Right forelimb (tissue), 1 donor: ENCODE data around the gene PHF14.
A peak's percentile ranks its signal among the peaks of the same experiment; 100 is the strongest.
"Not testable (repeated sequence)": the region's sequence is repeated elsewhere in the genome, so short reads cannot be mapped to it uniquely, and the experiment has no call there.

Experiments
- DNase-seq: peaks from one replicate; pipeline ENCODE4 v3.0.0-alpha.2; 2018

Gene PHF14, protein sequence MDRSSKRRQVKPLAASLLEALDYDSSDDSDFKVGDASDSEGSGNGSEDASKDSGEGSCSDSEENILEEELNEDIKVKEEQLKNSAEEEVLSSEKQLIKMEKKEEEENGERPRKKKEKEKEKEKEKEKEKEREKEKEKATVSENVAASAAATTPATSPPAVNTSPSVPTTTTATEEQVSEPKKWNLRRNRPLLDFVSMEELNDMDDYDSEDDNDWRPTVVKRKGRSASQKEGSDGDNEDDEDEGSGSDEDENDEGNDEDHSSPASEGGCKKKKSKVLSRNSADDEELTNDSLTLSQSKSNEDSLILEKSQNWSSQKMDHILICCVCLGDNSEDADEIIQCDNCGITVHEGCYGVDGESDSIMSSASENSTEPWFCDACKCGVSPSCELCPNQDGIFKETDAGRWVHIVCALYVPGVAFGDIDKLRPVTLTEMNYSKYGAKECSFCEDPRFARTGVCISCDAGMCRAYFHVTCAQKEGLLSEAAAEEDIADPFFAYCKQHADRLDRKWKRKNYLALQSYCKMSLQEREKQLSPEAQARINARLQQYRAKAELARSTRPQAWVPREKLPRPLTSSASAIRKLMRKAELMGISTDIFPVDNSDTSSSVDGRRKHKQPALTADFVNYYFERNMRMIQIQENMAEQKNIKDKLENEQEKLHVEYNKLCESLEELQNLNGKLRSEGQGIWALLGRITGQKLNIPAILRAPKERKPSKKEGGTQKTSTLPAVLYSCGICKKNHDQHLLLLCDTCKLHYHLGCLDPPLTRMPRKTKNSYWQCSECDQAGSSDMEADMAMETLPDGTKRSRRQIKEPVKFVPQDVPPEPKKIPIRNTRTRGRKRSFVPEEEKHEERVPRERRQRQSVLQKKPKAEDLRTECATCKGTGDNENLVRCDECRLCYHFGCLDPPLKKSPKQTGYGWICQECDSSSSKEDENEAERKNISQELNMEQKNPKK

GRCh38 chr7:10973061-10973941, at the start of gene PHF14:
Gene PHF14 (plus strand): TSS chr7:10973872. CDS start chr7:10974324, 452 bp downstream.
- peak; percentile 96 for DNase-seq

DNA sequence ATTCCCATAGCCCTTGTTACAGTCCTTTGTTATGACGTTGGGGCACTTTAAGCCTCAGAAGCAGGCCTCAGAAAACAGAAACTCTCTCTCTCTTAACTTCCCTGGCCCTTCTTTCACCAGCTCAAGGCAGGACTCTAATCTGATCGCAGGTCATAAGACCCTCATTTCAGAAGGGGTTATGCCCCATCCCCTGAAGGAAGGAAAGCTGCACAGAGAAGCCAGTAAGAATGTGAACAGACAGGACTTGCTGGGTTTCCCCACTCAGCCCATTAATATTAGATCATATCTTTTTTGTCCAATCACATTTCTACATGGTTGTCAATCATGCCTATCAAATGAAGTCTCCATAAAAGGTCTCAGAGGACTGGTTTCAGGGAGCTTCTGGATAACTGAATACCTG, 49.3 kb upstream of the PHF14 start:
- DNase-seq = no peak

DNA sequence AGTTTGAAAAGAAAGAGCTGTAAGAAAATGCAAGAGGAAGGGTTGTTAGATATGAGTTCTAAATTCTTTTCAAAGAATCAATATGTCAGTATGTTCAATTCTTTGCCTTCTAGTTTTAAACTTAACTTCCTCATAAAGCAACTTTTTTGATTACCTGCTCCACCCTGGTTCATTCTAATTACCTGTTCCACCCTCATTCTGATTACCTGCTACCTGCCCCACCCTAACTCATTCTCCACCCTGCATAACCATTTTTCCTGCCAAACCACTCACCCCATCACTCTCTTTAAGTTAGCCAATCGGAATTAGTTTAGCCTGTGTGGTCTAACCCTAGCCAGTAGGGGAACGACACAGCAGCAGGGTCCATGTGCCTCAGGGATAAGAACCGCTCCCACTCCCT, 45.5 kb upstream of the PHF14 start:
- not testable (repeated sequence) for DNase-seq

GRCh38 chr7:10930551-10930950, 43.1 kb upstream of the PHF14 start:
- no peak for DNase-seq

DNA sequence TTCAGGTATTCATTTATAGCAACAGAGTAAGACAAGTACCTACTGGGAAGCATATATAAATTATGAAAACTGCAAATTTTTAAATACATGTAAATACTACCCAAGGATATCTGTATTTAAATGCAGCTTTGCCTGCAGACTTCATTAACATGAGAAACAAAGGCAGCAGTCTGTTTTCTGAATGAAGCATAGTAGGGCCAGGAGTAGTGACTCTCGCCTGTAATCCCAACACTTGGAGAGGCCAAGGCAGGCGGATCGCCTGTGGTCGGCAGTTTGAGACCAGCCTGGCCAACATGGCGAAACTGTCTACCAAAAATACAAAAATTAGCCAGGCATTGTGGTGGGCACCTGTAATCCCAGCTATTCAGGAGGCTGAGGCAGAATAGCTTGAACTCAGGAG, 42.5 kb upstream of the PHF14 start:
- DNase-seq = no peak

DNA sequence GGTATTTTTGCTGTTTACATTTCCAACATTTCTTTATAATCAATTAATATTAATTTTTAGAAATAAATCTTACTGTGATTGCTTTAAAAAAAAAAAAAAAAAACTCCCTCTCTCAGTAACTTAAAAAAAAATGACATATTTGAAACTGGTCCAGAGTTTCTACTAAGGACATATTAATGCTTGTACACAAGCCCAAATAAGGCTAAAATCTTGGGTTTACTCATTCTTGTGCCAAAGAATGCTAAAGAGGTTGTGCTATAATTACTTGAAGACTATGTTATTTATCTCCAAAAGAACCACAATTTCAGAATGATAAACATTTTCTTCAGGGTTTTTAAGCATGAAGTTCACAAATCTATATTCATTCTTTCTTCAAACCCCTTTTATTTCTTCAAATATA, 39.4 kb upstream of the PHF14 start:
- no peak for DNase-seq

GRCh38 chr7:10939237-10939910, 34.3 kb upstream of the PHF14 start:
- no peak for DNase-seq

GRCh38 chr7:10939911-10940703, 33.6 kb upstream of the PHF14 start:
- peak; percentile 93 for DNase-seq

- DNase-seq = no peak
Observed at GRCh38 chr7:10940704-10941355, 32.8 kb upstream of the PHF14 start.

- DNase-seq = no peak
Observed at GRCh38 chr7:10950494-10950893, 23.2 kb upstream of the PHF14 start.

- not testable (repeated sequence) for DNase-seq
Observed at GRCh38 chr7:10950974-10951578, 22.6 kb upstream of the PHF14 start.

DNA sequence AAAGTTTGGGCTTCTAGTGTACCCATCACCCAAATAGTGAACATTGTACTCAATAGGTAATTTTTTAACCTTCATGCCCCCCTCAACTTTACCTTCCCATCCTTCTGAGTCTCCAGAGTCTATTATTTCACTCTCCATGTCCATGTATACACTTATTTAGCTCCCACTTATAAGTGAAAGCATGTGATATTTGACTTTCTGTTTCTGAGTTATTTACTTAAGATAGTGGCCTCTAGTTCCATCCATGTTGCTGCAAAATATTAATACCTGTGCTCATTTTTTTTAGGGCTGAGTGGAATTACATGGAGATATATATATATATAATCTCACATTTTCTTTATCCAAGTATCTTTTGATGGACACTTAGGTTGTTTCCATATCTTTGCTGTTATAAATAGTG, 21.1 kb upstream of the PHF14 start:
- no peak for DNase-seq

- not testable (repeated sequence) for DNase-seq
Observed at GRCh38 chr7:10953078-10953750, 20.5 kb upstream of the PHF14 start.

- DNase-seq = no peak
Observed at GRCh38 chr7:10956528-10956927, 17.1 kb upstream of the PHF14 start.

GRCh38 chr7:10960242-10960641, 13.4 kb upstream of the PHF14 start:
- DNase-seq = not testable (repeated sequence)

- not testable (repeated sequence) for DNase-seq
Observed at GRCh38 chr7:10965016-10965415, 8.7 kb upstream of the PHF14 start.

DNA sequence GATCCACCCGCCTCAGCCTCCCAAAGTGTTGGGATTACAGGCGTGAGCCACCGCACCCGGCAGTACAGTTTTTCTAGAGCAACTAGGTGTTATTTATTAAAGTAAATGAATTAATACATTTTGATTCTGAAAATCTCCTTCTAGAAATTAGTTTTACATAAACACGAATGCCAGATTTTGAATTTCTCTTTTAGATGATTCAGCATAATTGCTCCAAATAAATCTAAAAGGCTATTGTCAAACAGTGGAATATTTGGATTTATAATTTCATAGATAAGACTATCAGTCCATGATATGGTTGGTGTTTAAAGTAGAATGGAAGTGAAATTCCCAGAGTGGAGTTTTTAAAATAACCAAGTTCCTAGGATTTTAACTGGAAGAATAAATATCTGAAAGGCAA, 1.5 kb upstream of the PHF14 start:
- DNase-seq = no peak

- no peak for DNase-seq
Observed at GRCh38 chr7:10973942-10974911, 555 bp downstream of the PHF14 start.
